SK-N-SH (cell line): Measurements from ENCODE around the gene ACBD6. TPM values are rescaled to one million over a fixed set of nuclear protein-coding genes. Genes with fewer than 3 reads are reported as not detected.

Source experiments
- CTCF ChIA-PET: fragments of 300-600, 350-600 bp; formaldehyde crosslinking; extraction: SDS; loops from one replicate; lab custom pipeline; 2021; lab: Yijun Ruan, JAX
- POLR2A ChIA-PET: fragments of 350-600 bp; sonication (Branson Sonifier 250); formaldehyde crosslinking; extraction: SDS; loops from one replicate; lab custom pipeline; 2020; ENCODE audit warnings: antibody characterized with exemption, inconsistent platforms; lab: Yijun Ruan, JAX
- DNase-seq: peaks from one replicate; pipeline ENCODE4 v3.0.0; 2012
- H2AFZ ChIP-seq: fragments of 200-600 bp; sonication (generic); 2 replicates; pipeline ENCODE4 v1.8.1; 2016; ENCODE audit warnings: antibody characterized with exemption, mild to moderate bottlenecking, low read depth
- H3F3A ChIP-seq: fragments of 200-600 bp; sonication (generic); replicated peaks from 2 replicates; pipeline ENCODE3; 2016; ENCODE audit warnings: antibody characterized with exemption, mild to moderate bottlenecking; ENCODE audit not compliant: insufficient read depth
- H3K27ac ChIP-seq, 2 experiments: fragments of 200-500 bp in 1 of 2; fragments of 200-600 bp in 1 of 2; sonication (Bioruptor generic) in 1 of 2; sonication (generic), shearing (Covaris generic) in 1 of 2; 2 replicates each; pipeline versions ENCODE4 v1.5.1 to v1.6.1; 2014 to 2016; ENCODE audit warnings: low read depth in 2 of 2, inconsistent platforms in 1 of 2, low read length in 1 of 2, mild to moderate bottlenecking in 1 of 2, mixed read lengths in 1 of 2
- H3K27me3 ChIP-seq: fragments of 200-600 bp; sonication (generic), shearing (Covaris generic); 2 replicates; pipeline ENCODE4 v1.6.1; 2016; ENCODE audit warnings: mixed run types; ENCODE audit not compliant: insufficient read depth
- H3K36me3 ChIP-seq, 2 experiments: fragments of 200-500 bp in 1 of 2; fragments of 200-600 bp in 1 of 2; sonication (Bioruptor generic) in 1 of 2; sonication (generic) in 1 of 2; replicated peaks in 1 of 2; 2 replicates each; pipeline versions ENCODE3 to v1.5.1; 2014 to 2016; ENCODE audit warnings: low read length in 1 of 2, mild to moderate bottlenecking in 1 of 2; ENCODE audit not compliant: insufficient read depth in 2 of 2, control insufficient read depth in 1 of 2
- H3K4me1 ChIP-seq, 2 experiments: fragments of 200-500 bp in 1 of 2; fragments of 200-600 bp in 1 of 2; sonication (Bioruptor generic) in 1 of 2; sonication (generic), shearing (Covaris generic) in 1 of 2; 2 replicates each; pipeline versions ENCODE4 v1.5.1 to v1.6.1; 2014 to 2016; ENCODE audit warnings: low read depth in 1 of 2, low read length in 1 of 2, mixed run types in 1 of 2; ENCODE audit not compliant: insufficient read depth in 2 of 2, control insufficient read depth in 1 of 2
- H3K4me2 ChIP-seq: fragments of 200-600 bp; sonication (generic), shearing (Covaris generic); 2 replicates; pipeline ENCODE4 v1.6.1; 2017; ENCODE audit warnings: mixed run types
- H3K4me3 ChIP-seq, 2 experiments: fragments of 200-500 bp in 1 of 2; fragments of 200-600 bp in 1 of 2; sonication (Bioruptor generic) in 1 of 2; sonication (generic), shearing (Covaris generic) in 1 of 2; 2 replicates each; pipeline versions ENCODE4 v1.5.1 to v1.8.1; 2014 to 2016; ENCODE audit warnings: low read depth in 2 of 2, inconsistent platforms in 1 of 2, low read length in 1 of 2, mild to moderate bottlenecking in 1 of 2, mixed read lengths in 1 of 2, moderate library complexity in 1 of 2
- H3K79me2 ChIP-seq: fragments of 200-600 bp; sonication (generic); 2 replicates; pipeline ENCODE4 v1.8.1; 2017; ENCODE audit warnings: mild to moderate bottlenecking; ENCODE audit not compliant: insufficient read depth
- H3K9ac ChIP-seq: fragments of 200-600 bp; sonication (generic); 2 replicates; pipeline ENCODE4 v1.6.1; 2017; ENCODE audit warnings: mixed run types
- H3K9me2 ChIP-seq: fragments of 200-600 bp; sonication (generic); 2 replicates; pipeline ENCODE4 v1.6.1; 2017; ENCODE audit warnings: mixed run types
- H3K9me3 ChIP-seq: fragments of 200-600 bp; sonication (generic); 2 replicates; pipeline ENCODE4 v1.6.1; 2017; ENCODE audit warnings: mixed run types, mild to moderate bottlenecking, moderate library complexity
- H4K20me1 ChIP-seq: fragments of 200-600 bp; sonication (generic); 2 replicates; pipeline ENCODE4 v1.6.1; 2017; ENCODE audit warnings: mild to moderate bottlenecking, mixed run types; ENCODE audit not compliant: insufficient read depth
- CHD2 ChIP-seq: fragments of 150-350 bp; IDR thresholded peaks from 2 replicates; pipeline ENCODE4 v1.6.1; 2018; ENCODE audit warnings: low read length; ENCODE audit not compliant: partially characterized antibody
- ELF1 ChIP-seq: IDR thresholded peaks from 2 replicates; pipeline ENCODE4 v1.4.0; 2012
- EP300 ChIP-seq, 2 experiments: IDR thresholded peaks; 2 replicates each; pipeline versions ENCODE4 v1.4.0 to v1.6.1; 2012; ENCODE audit warnings: borderline replicate concordance in 1 of 2, low read depth in 1 of 2, low read length in 1 of 2
- EZH2phosphoT487 ChIP-seq: fragments of 200-600 bp; sonication (generic); IDR thresholded peaks from 2 replicates; pipeline ENCODE4 v1.6.1; 2017; ENCODE audit warnings: low read depth, mixed run types, mild to moderate bottlenecking, antibody characterized with exemption, moderate library complexity, borderline replicate concordance
- FOXJ3 ChIP-seq: sonication (generic); formaldehyde crosslinking; IDR thresholded peaks from 2 replicates; pipeline ENCODE4 v1.5.1; 2020; ENCODE audit warnings: mild to moderate bottlenecking, missing genetic modification reagents
- IRF3 ChIP-seq: fragments of 150-350 bp; IDR thresholded peaks from 2 replicates; pipeline ENCODE4 v1.6.1; 2016; ENCODE audit warnings: mild to moderate bottlenecking, low read depth, low read length
- MEF2A ChIP-seq: IDR thresholded peaks from 2 replicates; pipeline ENCODE4 v1.4.0; 2012; ENCODE audit warnings: low read depth, borderline replicate concordance
- NFIC ChIP-seq: IDR thresholded peaks from 2 replicates; pipeline ENCODE4 v1.4.0; 2012; ENCODE audit warnings: borderline replicate concordance
- NRF1 ChIP-seq: IDR thresholded peaks from 2 replicates; pipeline ENCODE4 v1.6.1; 2012; ENCODE audit warnings: low read depth, mild to moderate bottlenecking, low read length
- PBX3 ChIP-seq: IDR thresholded peaks from 2 replicates; pipeline ENCODE4; 2012
- RAD21 ChIP-seq: IDR thresholded peaks from 2 replicates; pipeline ENCODE4 v1.6.1; 2012; ENCODE audit warnings: mild to moderate bottlenecking, low read length
- RCOR1 ChIP-seq: fragments of 150-350 bp; IDR thresholded peaks from 2 replicates; pipeline ENCODE4 v1.6.1; 2017; ENCODE audit warnings: antibody characterized with exemption, low read length
- SMC3 ChIP-seq: IDR thresholded peaks from 2 replicates; pipeline ENCODE4 v1.6.1; 2012; ENCODE audit warnings: low read depth, low read length, improper control_type of control experiment
- TAF1 ChIP-seq: IDR thresholded peaks from 2 replicates; pipeline ENCODE4 v1.6.1; 2012; ENCODE audit warnings: low read depth, mild to moderate bottlenecking, low read length, moderate library complexity, borderline replicate concordance
- TCF12 ChIP-seq: IDR thresholded peaks from 2 replicates; pipeline ENCODE4 v1.4.0; 2012
- TEAD4 ChIP-seq: IDR thresholded peaks from 2 replicates; pipeline ENCODE4 v1.4.0; 2012; ENCODE audit warnings: mild to moderate bottlenecking, borderline replicate concordance; ENCODE audit not compliant: insufficient read depth
- WGBS: methylation state at CpG from one replicate; pipeline ENCODE4 v1.1.6; 2017; ENCODE audit warnings: low lambda C conversion rate; 5-methylcytosine and 5-hydroxymethylcytosine counted together
- polyA plus RNA-seq, 3 experiments: library from polyadenylated mRNA; depleted of rRNA; stranded (reverse); fragments of >200 nt; gene quantifications; 2 replicates each; pipeline ENCODE4 v1.2.3, GENCODE V29; 2012
- TF ChIP-seq, protein P1 (sequence below): fragments of 150-350 bp; IDR thresholded peaks from 2 replicates; pipeline ENCODE4 v1.6.1; 2017; ENCODE audit warnings: antibody characterized with exemption, low read length, low read depth, borderline replicate concordance
- TF ChIP-seq, protein P2 (sequence below): IDR thresholded peaks from 2 replicates; pipeline ENCODE4 v1.4.0; 2012; ENCODE audit warnings: low read depth
- TF ChIP-seq, protein P3 (sequence below): IDR thresholded peaks from 2 replicates; pipeline ENCODE4 v1.6.1; 2012; ENCODE audit warnings: mild to moderate bottlenecking, low read depth, low read length, moderate library complexity

The ACBD6 gene
- polyA plus RNA-seq, 1 of the 3 experiments (the other 2 are of a cell fraction): 60.9 TPM

GRCh38 chr1:180484490-180484889, 17.9 kb downstream of the ACBD6 start:
- CTCF ChIA-PET: no interaction called here
- no peak for TF ChIP-seq TEAD4
- no peak for TF ChIP-seq EZH2phosphoT487
- TF ChIP-seq TCF12: no peak
- no peak for TF ChIP-seq RCOR1
- TF ChIP-seq CHD2: no peak
- TF ChIP-seq NFIC: no peak
- TF ChIP-seq, protein P1, sequence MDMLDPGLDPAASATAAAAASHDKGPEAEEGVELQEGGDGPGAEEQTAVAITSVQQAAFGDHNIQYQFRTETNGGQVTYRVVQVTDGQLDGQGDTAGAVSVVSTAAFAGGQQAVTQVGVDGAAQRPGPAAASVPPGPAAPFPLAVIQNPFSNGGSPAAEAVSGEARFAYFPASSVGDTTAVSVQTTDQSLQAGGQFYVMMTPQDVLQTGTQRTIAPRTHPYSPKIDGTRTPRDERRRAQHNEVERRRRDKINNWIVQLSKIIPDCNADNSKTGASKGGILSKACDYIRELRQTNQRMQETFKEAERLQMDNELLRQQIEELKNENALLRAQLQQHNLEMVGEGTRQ: no peak
- TF ChIP-seq RAD21: no peak
- TF ChIP-seq TAF1: no peak
- TF ChIP-seq MEF2A: no peak
- TF ChIP-seq EP300 (IDR thresholded peaks at IDR 0.05; ENCODE audit: borderline replicate concordance in 1 of 2, low read depth in 1 of 2, low read length in 1 of 2): no peak
- no peak for TF ChIP-seq FOXJ3 (CRISPR knock-in tag)
- TF ChIP-seq, protein P2, sequence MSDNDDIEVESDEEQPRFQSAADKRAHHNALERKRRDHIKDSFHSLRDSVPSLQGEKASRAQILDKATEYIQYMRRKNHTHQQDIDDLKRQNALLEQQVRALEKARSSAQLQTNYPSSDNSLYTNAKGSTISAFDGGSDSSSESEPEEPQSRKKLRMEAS: no peak
- TF ChIP-seq, protein P3, sequence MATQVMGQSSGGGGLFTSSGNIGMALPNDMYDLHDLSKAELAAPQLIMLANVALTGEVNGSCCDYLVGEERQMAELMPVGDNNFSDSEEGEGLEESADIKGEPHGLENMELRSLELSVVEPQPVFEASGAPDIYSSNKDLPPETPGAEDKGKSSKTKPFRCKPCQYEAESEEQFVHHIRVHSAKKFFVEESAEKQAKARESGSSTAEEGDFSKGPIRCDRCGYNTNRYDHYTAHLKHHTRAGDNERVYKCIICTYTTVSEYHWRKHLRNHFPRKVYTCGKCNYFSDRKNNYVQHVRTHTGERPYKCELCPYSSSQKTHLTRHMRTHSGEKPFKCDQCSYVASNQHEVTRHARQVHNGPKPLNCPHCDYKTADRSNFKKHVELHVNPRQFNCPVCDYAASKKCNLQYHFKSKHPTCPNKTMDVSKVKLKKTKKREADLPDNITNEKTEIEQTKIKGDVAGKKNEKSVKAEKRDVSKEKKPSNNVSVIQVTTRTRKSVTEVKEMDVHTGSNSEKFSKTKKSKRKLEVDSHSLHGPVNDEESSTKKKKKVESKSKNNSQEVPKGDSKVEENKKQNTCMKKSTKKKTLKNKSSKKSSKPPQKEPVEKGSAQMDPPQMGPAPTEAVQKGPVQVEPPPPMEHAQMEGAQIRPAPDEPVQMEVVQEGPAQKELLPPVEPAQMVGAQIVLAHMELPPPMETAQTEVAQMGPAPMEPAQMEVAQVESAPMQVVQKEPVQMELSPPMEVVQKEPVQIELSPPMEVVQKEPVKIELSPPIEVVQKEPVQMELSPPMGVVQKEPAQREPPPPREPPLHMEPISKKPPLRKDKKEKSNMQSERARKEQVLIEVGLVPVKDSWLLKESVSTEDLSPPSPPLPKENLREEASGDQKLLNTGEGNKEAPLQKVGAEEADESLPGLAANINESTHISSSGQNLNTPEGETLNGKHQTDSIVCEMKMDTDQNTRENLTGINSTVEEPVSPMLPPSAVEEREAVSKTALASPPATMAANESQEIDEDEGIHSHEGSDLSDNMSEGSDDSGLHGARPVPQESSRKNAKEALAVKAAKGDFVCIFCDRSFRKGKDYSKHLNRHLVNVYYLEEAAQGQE: no peak
- TF ChIP-seq SMC3: no peak
- TF ChIP-seq IRF3: no peak
- TF ChIP-seq NRF1: no peak
- no peak for TF ChIP-seq PBX3
- TF ChIP-seq ELF1: no peak
- TF ChIP-seq, all 33 proteins: peak for 0
- no peak overlapping the region for H3K4me3 ChIP-seq
- no peaks in the 10 kb centered on the region for H3F3A ChIP-seq
- DNase-seq: no peak
- no peak overlapping the region for H2AFZ ChIP-seq
- no peak overlapping the region for H3K9ac ChIP-seq
- no peaks in the 10 kb centered on the region for H4K20me1 ChIP-seq
- POLR2A ChIA-PET: no interaction called here
- H3K9me2 ChIP-seq: no peaks in the 10 kb centered on the region
- H3K4me2 ChIP-seq: no peak overlapping the region
- H3K27ac ChIP-seq: no peak overlapping the region
- no peaks in the 10 kb centered on the region; a peak in 1 of 4 replicates for H3K4me1 ChIP-seq
- peaks cover 5% of the 10 kb centered on the region for H3K79me2 ChIP-seq
- H3K36me3 ChIP-seq: peaks cover 29 to 32% of the 10 kb centered on the region in 2 experiments
- H3K27me3 ChIP-seq: no peaks in the 10 kb centered on the region
- 97% methylated on average over 8 of the region's 8 CpGs for WGBS
- no peaks in the 10 kb centered on the region for H3K9me3 ChIP-seq
